ENCODE data around the gene CACNA1C. TPM values are rescaled to one million over a fixed set of nuclear protein-coding genes. Genes with fewer than 3 reads are reported as not detected.

CACNA1C gene
- total RNA-seq, 4 donors from 2014 or later = 1.4 to 3.7 (median 2.2) TPM

- Histone ChIP-seq H3K27ac (no peak overlapping the region), H3K9me3 (peaks cover 9% of the 10 kb centered on the region), H3K27me3 (no peaks in the 10 kb centered on the region), H3K4me3 (no peak overlapping the region), H3K4me1 (no peaks in the 10 kb centered on the region), H3K36me3 (peaks cover 17% of the 10 kb centered on the region)
- TF ChIP-seq CTCF (IDR thresholded peaks at IDR 0.05) = no peak
- TF ChIP-seq POLR2A (IDR thresholded peaks at IDR 0.05) = no peak
- no peak for TF ChIP-seq POLR2AphosphoS5 (IDR thresholded peaks at IDR 0.05)
- DNase-seq (ENCODE audit: low spot score in 2 of 2) = no peak
- 88% methylated on average over 4 of the region's 6 CpGs for whole genome bisulfite sequencing
Observed at GRCh38 chr12:2596441-2596840, 543.7 kb downstream of the CACNA1C start.

GRCh38 chr12:2605301-2605700 is 552.5 kb downstream of the CACNA1C start:
- WGBS = 82% methylated on average over 8 of the region's 8 CpGs
- Histone ChIP-seq H3K4me3 (no peak overlapping the region), H3K27ac (no peak overlapping the region), H3K36me3 (peaks cover 5% of the 10 kb centered on the region), H3K4me1 (no peaks in the 10 kb centered on the region), H3K27me3 (no peaks in the 10 kb centered on the region), H3K9me3 (no peaks in the 10 kb centered on the region)
- TF ChIP-seq EP300 (IDR thresholded peaks at IDR 0.05) = no peak
- no peak for TF ChIP-seq POLR2A (IDR thresholded peaks at IDR 0.05)
- no peak for TF ChIP-seq POLR2AphosphoS5 (IDR thresholded peaks at IDR 0.05)
- TF ChIP-seq CTCF (IDR thresholded peaks at IDR 0.05) = no peak
- DNase-seq (ENCODE audit: low spot score in 2 of 2) = no peak

- no peak for TF ChIP-seq POLR2A (IDR thresholded peaks at IDR 0.05)
- TF ChIP-seq EP300 (IDR thresholded peaks at IDR 0.05) = no peak
- TF ChIP-seq CTCF (IDR thresholded peaks at IDR 0.05) = no peak
- TF ChIP-seq POLR2AphosphoS5 (IDR thresholded peaks at IDR 0.05) = no peak
- Histone ChIP-seq H3K4me1 (no peaks in the 10 kb centered on the region), H3K36me3 (peaks cover 5% of the 10 kb centered on the region), H3K9me3 (no peaks in the 10 kb centered on the region), H3K27ac (no peak overlapping the region), H3K27me3 (no peaks in the 10 kb centered on the region), H3K4me3 (no peak overlapping the region)
- 87% methylated on average over 16 of the region's 17 CpGs for WGBS
- no peak for DNase-seq (ENCODE audit: low spot score in 2 of 2)
Observed at GRCh38 chr12:2606186-2606910, 553.6 kb downstream of the CACNA1C start.

GRCh38 chr12:2607881-2608607 is 555.3 kb downstream of the CACNA1C start:
- peaks cover under 1% of the 10 kb centered on the region for H3K4me1 ChIP-seq
- no peaks in the 10 kb centered on the region for H3K9me3 ChIP-seq
- H3K27me3 ChIP-seq = no peaks in the 10 kb centered on the region
- peaks cover 5% of the 10 kb centered on the region for H3K36me3 ChIP-seq
- WGBS = 95% methylated on average over 10 of the region's 10 CpGs
- DNase-seq (ENCODE audit: low spot score in 2 of 2) = no peak
- no peak overlapping the region for H3K27ac ChIP-seq
- H3K4me3 ChIP-seq = no peak overlapping the region
- TF ChIP-seq POLR2AphosphoS5 (IDR thresholded peaks at IDR 0.05) (no peak), POLR2A (IDR thresholded peaks at IDR 0.05) (no peak), CTCF (IDR thresholded peaks at IDR 0.05) (no peak), EP300 (IDR thresholded peaks at IDR 0.05) (no peak)

- H3K27ac ChIP-seq = no peak overlapping the region
- WGBS = 96% methylated on average over 12 of the region's 12 CpGs
- H3K4me1 ChIP-seq = peaks cover 6% of the 10 kb centered on the region
- no peak overlapping the region for H3K4me3 ChIP-seq
- peaks cover 5% of the 10 kb centered on the region for H3K36me3 ChIP-seq
- no peak for DNase-seq (ENCODE audit: low spot score in 2 of 2)
- TF ChIP-seq CTCF (IDR thresholded peaks at IDR 0.05) (no peak), POLR2A (IDR thresholded peaks at IDR 0.05) (no peak), POLR2AphosphoS5 (IDR thresholded peaks at IDR 0.05) (no peak), EP300 (IDR thresholded peaks at IDR 0.05) (no peak)
- H3K9me3 ChIP-seq = no peaks in the 10 kb centered on the region
- H3K27me3 ChIP-seq = no peaks in the 10 kb centered on the region
Observed at GRCh38 chr12:2608608-2608945, 555.8 kb downstream of the CACNA1C start.

Measured in suprapubic skin (tissue), 4 donors.